GM12878 (cell line): Measurements from ENCODE around the gene PLD5. TPM values are rescaled to one million over a fixed set of nuclear protein-coding genes. Genes with fewer than 3 reads are reported as not detected.

ENCODE experiments used
- ATAC-seq: fragments of 200-7000 bp; cut with Tn5 transposase; 3 replicates; pipeline ENCODE4 v1.9.1; 2020; ENCODE audit warnings: mild to moderate bottlenecking, moderate library complexity
- BruUV-seq: library from RNA; stranded (reverse); fragments of 400-500 nt; replicated peaks from 2 replicates; lab custom pipeline; 2021; lab: Mats Ljungman, UMichigan
- CTCF ChIA-PET: fragments of 300-600 bp; sonication (Branson Sonifier 250); formaldehyde crosslinking; extraction: SDS; loops from one replicate; lab custom pipeline; 2021; ENCODE audit warnings: inconsistent platforms; lab: Yijun Ruan, JAX
- POLR2A ChIA-PET: fragments of 350-600 bp; formaldehyde crosslinking; extraction: SDS; loops from one replicate; lab custom pipeline; 2021; ENCODE audit warnings: inconsistent platforms; lab: Charles Lee
- RAD21 ChIA-PET: fragments of 300-600 bp; sonication (Branson Sonifier 250); formaldehyde crosslinking; loops from one replicate; lab custom pipeline; 2023; ENCODE audit warnings: antibody characterized with exemption; ENCODE audit not compliant: unreplicated experiment; lab: Charles Lee
- SMC1A ChIA-PET: fragments of 300-600 bp; sonication (Branson Sonifier 250); formaldehyde crosslinking; loops from one replicate; lab custom pipeline; 2023; ENCODE audit not compliant: unreplicated experiment, uncharacterized antibody; lab: Charles Lee
- DNase-seq: peaks from one replicate; pipeline ENCODE4 v3.0.0-alpha.2; 2011; ENCODE audit warnings: low read depth, low spot score
- FAIRE-seq: peaks from 3 replicates; lab custom pipeline; 2011; peaks lifted over from hg19 to GRCh38; lab: Jason Lieb, UNC
- H2AFZ ChIP-seq: 2 replicates; pipeline ENCODE4 v1.6.0; 2011; ENCODE audit warnings: low read depth, low read length, control low read depth; ENCODE audit not compliant: control insufficient read depth
- H3K27ac ChIP-seq: 2 replicates; pipeline ENCODE4 v1.5.1; 2011; ENCODE audit warnings: control low read depth; ENCODE audit not compliant: control insufficient read depth, insufficient read depth
- H3K27me3 ChIP-seq, 2 experiments: replicated peaks in 1 of 2; 2 replicates each; pipeline versions ENCODE4 v1.6.0 to v1.6.1; 2011; ENCODE audit warnings: low read length in 1 of 2; ENCODE audit not compliant: control insufficient read depth in 2 of 2, insufficient read depth in 2 of 2
- H3K36me3 ChIP-seq, 2 experiments: 2 replicates each; pipeline ENCODE4 v1.5.1; 2011; ENCODE audit warnings: low read length in 1 of 2; ENCODE audit not compliant: control insufficient read depth in 2 of 2, insufficient read depth in 2 of 2
- H3K4me1 ChIP-seq: 2 replicates; pipeline ENCODE4 v1.6.1; 2011; ENCODE audit warnings: mild to moderate bottlenecking, low read length, moderate library complexity, mixed read lengths; ENCODE audit not compliant: control insufficient read depth, insufficient read depth
- H3K4me2 ChIP-seq: 2 replicates; pipeline ENCODE4 v1.6.0; 2011; ENCODE audit warnings: control low read depth; ENCODE audit not compliant: control insufficient read depth, insufficient read depth
- H3K4me3 ChIP-seq: fragments of 200-600 bp; sonication (generic); 2 replicates; pipeline ENCODE4 v1.5.1; 2016
- H3K79me2 ChIP-seq: 2 replicates; pipeline ENCODE4 v1.6.0; 2011; ENCODE audit warnings: low read length; ENCODE audit not compliant: control insufficient read depth, insufficient read depth
- H3K9ac ChIP-seq: 2 replicates; pipeline ENCODE4 v1.8.0; 2011; ENCODE audit warnings: low read length, control low read depth, mixed read lengths; ENCODE audit not compliant: control insufficient read depth, insufficient read depth
- H3K9me3 ChIP-seq: replicated peaks from 3 replicates; pipeline ENCODE4 v1.5.1; 2011; ENCODE audit warnings: mild to moderate bottlenecking, low read length; ENCODE audit not compliant: control insufficient read depth, insufficient read depth
- H4K20me1 ChIP-seq: 2 replicates; pipeline ENCODE4 v1.6.0; 2011; ENCODE audit not compliant: control insufficient read depth, insufficient read depth
- ATF7 ChIP-seq: fragments of 450-650 bp; IDR thresholded peaks from 2 replicates; pipeline ENCODE4 v1.6.1; 2016; ENCODE audit warnings: low read depth, mild to moderate bottlenecking
- BHLHE40 ChIP-seq, 2 experiments: fragments of 450-650 bp in 1 of 2; IDR thresholded peaks; 2 replicates each; pipeline ENCODE4 v1.6.1; 2011 to 2017; ENCODE audit warnings: low read depth in 2 of 2, borderline replicate concordance in 1 of 2, improper control_type of control experiment in 1 of 2, low read length in 1 of 2, mild to moderate bottlenecking in 1 of 2
- CBFB ChIP-seq: IDR thresholded peaks from 2 replicates; pipeline ENCODE4 v1.6.1; 2016; ENCODE audit warnings: antibody characterized with exemption, low read depth
- CEBPB ChIP-seq, 2 experiments: fragments of 150-350 bp in 1 of 2; IDR thresholded peaks; 2 replicates each; pipeline ENCODE4 v1.6.1; 2012 to 2014; ENCODE audit warnings: low read depth in 2 of 2, low read length in 2 of 2, borderline replicate concordance in 1 of 2, inconsistent platforms in 1 of 2
- CHD2 ChIP-seq: IDR thresholded peaks from 2 replicates; pipeline ENCODE4 v1.6.1; 2011; ENCODE audit warnings: low read depth, low read length, improper control_type of control experiment, borderline replicate concordance
- ELK1 ChIP-seq: IDR thresholded peaks from 2 replicates; pipeline ENCODE4 v1.6.1; 2012; ENCODE audit warnings: low read depth, low read length, improper control_type of control experiment
- FOXK2 ChIP-seq: fragments of 450-650 bp; IDR thresholded peaks from 2 replicates; pipeline ENCODE4 v1.6.1; 2017; ENCODE audit warnings: mild to moderate bottlenecking, moderate library complexity
- GABPA ChIP-seq: IDR thresholded peaks from 2 replicates; pipeline ENCODE4 v1.6.1; 2014; ENCODE audit warnings: antibody characterized with exemption, low read depth, mild to moderate bottlenecking, inconsistent platforms
- IRF5 ChIP-seq: fragments of 450-650 bp; IDR thresholded peaks from 2 replicates; pipeline ENCODE4 v1.6.1; 2017; ENCODE audit warnings: borderline replicate concordance
- KAT2A ChIP-seq: conservative IDR thresholded peaks from 2 replicates; pipeline ENCODE4 v1.6.1; 2011; ENCODE audit warnings: low read depth, low read length; ENCODE audit not compliant: control insufficient read depth
- KDM1A ChIP-seq: fragments of 200-600 bp; sonication (generic); IDR thresholded peaks from 2 replicates; pipeline ENCODE4 v1.6.1; 2016; ENCODE audit warnings: borderline replicate concordance
- MEF2A ChIP-seq: IDR thresholded peaks from 2 replicates; pipeline ENCODE4 v1.6.1; 2011; ENCODE audit warnings: low read depth, mild to moderate bottlenecking, low read length, moderate library complexity; ENCODE audit not compliant: insufficient read depth
- PML ChIP-seq: IDR thresholded peaks from 2 replicates; pipeline ENCODE4 v1.6.1; 2012; ENCODE audit warnings: low read length, inconsistent platforms
- PRDM15 ChIP-seq: fragments of 450-650 bp; formaldehyde crosslinking; IDR thresholded peaks from 2 replicates; pipeline ENCODE4 v1.4.0; 2020; ENCODE audit warnings: mild to moderate bottlenecking, moderate library complexity
- SMAD1 ChIP-seq: fragments of 450-650 bp; IDR thresholded peaks from 2 replicates; pipeline ENCODE4 v1.6.1; 2018; ENCODE audit warnings: mild to moderate bottlenecking, low read depth; ENCODE audit not compliant: partially characterized antibody
- SMC3 ChIP-seq: IDR thresholded peaks from 2 replicates; pipeline ENCODE4 v1.6.1; 2011; ENCODE audit warnings: low read length, improper control_type of control experiment, borderline replicate concordance
- whole genome bisulfite sequencing: methylation state at CpG from one replicate; pipeline ENCODE4 v1.1.6; 2016; ENCODE audit warnings: low lambda C conversion rate; ENCODE audit not compliant: insufficient replicate concordance, insufficient coverage; ENCODE audit errors: missing lambda C conversion rate; 5-methylcytosine and 5-hydroxymethylcytosine counted together
- in situ Hi-C: fragments of 300-500 bp; cut with MboI; formaldehyde crosslinking; loops from 9 replicates; pipeline ENCODE4 v1.14.3; 2018; ENCODE audit warnings: mixed read lengths
- intact Hi-C: fragments of 100-400 bp; cut with micrococcal nuclease; formaldehyde crosslinking; loops from one replicate; pipeline ENCODE4 v1.14.2; 2022; ENCODE audit not compliant: unreplicated experiment
- polyA plus RNA-seq, 11 experiments: library from polyadenylated mRNA; depleted of rRNA in 4 of 11; unstranded in 6 of 11; stranded (reverse) in 5 of 11; fragments of >200 nt; fragmentation: Nextera tagmentation in 4 of 11; fragmentation: Illumina TruSeq in 1 of 11; extraction: Ambion mirVana in 4 of 11; extraction: Trizol in 1 of 11; gene quantifications; 1 replicate in 1 of 11; 2 replicates in 10 of 11; pipeline versions ENCODE4 v1.2.1 to v1.2.3, GENCODE V29; 2011 to 2016; ENCODE audit warnings: inconsistent platforms in 2 of 11, missing spikeins in 2 of 11, low read depth in 1 of 11
- total RNA-seq, 4 experiments: library from RNA; depleted of rRNA in 3 of 4; stranded (reverse); fragments of >200 nt in 3 of 4; fragmentation: Illumina TruSeq in 1 of 4; extraction: Trizol in 1 of 4; gene quantifications; 2 replicates each; pipeline versions ENCODE4 v1.2.1 to v1.2.3, GENCODE V29; 2013 to 2021
- TF ChIP-seq, protein P1 (sequence below): fragments of 150-350 bp; IDR thresholded peaks from 2 replicates; pipeline ENCODE4 v1.6.1; 2014; ENCODE audit warnings: mild to moderate bottlenecking, low read depth, low read length

Gene PLD5
- total and polyA plus RNA-seq, 10 of the 15 experiments (the other 5 are each of a cell fraction or from before 2014, with no cell fraction given), result not detected

GRCh38 chr1:242568666-242569065, 44.2 kb upstream of the PLD5 start:
- RAD21 ChIA-PET, result no interaction called here

More at GRCh38 chr1:242568666-242569065, 44.2 kb upstream of the PLD5 start:
- Histone ChIP-seq H3K4me2 (no peak overlapping the region), H3K79me2 (no peaks in the 10 kb centered on the region), H3K27me3 (no peaks in the 10 kb centered on the region), H3K27ac (no peak overlapping the region), H3K36me3 (no peaks in the 10 kb centered on the region), H2AFZ (no peak overlapping the region), H3K4me1 (no peaks in the 10 kb centered on the region), H4K20me1 (no peaks in the 10 kb centered on the region), H3K4me3 (no peak overlapping the region), H3K9me3 (no peaks in the 10 kb centered on the region), H3K9ac (no peak overlapping the region)
- in situ Hi-C loops (no loop called here), intact Hi-C loops (no loop called here)
- ATAC-seq (no peak), DNase-seq (no peak), FAIRE-seq (no peak)
- WGBS, result 59% methylated on average over 9 of the region's 9 CpGs
- ChIA-PET CTCF (no interaction called here), SMC1A (no interaction called here), POLR2A (no interaction called here)
- BruUV-seq, result no TSS peak
- TF ChIP-seq MEF2A (no peak), PML (no peak), FOXK2 (no peak), SMAD1 (no peak), KDM1A (no peak), GABPA (no peak), ELK1 (no peak), CHD2 (no peak), PRDM15 (CRISPR knock-in tag) (no peak), CEBPB (IDR thresholded peaks at IDR 0.05; ENCODE audit: borderline replicate concordance in 1 of 2, low read depth in 2 of 2, low read length in 2 of 2) (no peak), CBFB (no peak), IRF5 (no peak), ATF7 (no peak), SMC3 (no peak), BHLHE40 (IDR thresholded peaks at IDR 0.05; ENCODE audit: borderline replicate concordance in 1 of 2, low read depth in 2 of 2, low read length in 1 of 2) (no peak), KAT2A (no peak)
- TF ChIP-seq, protein P1, sequence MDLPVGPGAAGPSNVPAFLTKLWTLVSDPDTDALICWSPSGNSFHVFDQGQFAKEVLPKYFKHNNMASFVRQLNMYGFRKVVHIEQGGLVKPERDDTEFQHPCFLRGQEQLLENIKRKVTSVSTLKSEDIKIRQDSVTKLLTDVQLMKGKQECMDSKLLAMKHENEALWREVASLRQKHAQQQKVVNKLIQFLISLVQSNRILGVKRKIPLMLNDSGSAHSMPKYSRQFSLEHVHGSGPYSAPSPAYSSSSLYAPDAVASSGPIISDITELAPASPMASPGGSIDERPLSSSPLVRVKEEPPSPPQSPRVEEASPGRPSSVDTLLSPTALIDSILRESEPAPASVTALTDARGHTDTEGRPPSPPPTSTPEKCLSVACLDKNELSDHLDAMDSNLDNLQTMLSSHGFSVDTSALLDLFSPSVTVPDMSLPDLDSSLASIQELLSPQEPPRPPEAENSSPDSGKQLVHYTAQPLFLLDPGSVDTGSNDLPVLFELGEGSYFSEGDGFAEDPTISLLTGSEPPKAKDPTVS, result no peak
